GM08714 (cell line): ENCODE data around the gene ZNF324.

ENCODE experiments used
- H3K4me3 ChIP-seq: fragments of 200-500 bp; sonication (Bioruptor generic); 2 replicates; pipeline ENCODE4 v1.5.1; 2014; ENCODE audit warnings: mild to moderate bottlenecking, low read length, inconsistent platforms
- ZNF274 ChIP-seq: IDR thresholded peaks from 2 replicates; pipeline ENCODE4 v1.6.1; 2012; ENCODE audit warnings: mild to moderate bottlenecking, low read depth, low read length

Gene ZNF324

GRCh38 chr19:58509731-58510083 lies 42.8 kb downstream of the ZNF324 start:
- no peak overlapping the region for H3K4me3 ChIP-seq
- TF ChIP-seq ZNF274, result no peak

- no peak for TF ChIP-seq ZNF274
- H3K4me3 ChIP-seq, result no peak overlapping the region
These were observed 43.4 kb downstream of the ZNF324 start for GRCh38 chr19:58510084-58510862.

DNA sequence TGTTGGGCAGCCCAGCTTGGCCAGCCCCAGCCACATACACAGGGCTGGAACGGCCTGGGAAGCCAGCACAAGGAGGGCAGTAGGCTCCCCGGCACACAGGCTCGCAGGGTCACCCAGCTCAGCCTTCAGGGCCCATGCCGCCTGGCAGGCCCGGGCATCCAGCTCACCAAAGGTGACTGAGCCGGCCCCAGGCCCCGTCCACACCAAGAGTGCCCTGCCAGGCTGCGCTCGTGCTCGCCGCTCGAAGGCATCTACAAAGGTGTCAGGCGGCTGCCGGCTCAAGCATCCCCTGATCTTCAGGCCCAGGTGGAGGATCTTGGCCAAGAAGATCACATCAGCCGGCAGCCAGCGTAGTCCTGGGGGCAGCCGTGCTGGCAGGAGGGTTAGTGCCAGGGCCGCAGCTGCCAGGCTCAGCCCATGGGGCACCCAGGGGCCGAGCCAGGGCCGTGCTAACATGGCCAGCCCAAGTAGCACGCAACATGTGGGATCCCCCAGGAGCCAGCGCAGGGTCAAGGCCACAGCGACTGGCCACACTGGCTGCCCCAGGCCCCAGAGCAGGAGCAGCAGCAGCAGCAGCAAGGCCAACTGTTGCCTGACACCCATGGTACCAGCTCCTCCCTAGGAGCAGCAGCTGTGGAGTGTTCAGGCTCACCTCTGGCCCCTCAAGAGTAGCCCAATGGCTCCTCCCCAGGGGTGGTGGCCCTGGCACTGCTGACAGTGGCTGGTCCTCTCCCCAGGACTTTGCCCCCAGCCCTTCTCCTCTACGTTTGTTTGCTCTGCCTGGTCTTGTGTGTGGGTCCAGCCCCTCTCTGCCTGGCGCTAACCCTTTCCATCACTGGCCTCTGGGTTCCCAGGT lies 44.7 kb downstream of the ZNF324 start, which contains the start of gene SLC27A5:
Gene SLC27A5 (minus strand): TSS at position 640 of the 856 bp plus-strand sequence. CDS start 37 bp downstream, at position 603.
- H3K4me3 ChIP-seq, result no peak within 1 kb of the TSS
- no peak for TF ChIP-seq ZNF274

- no peak for TF ChIP-seq ZNF274
- no peak overlapping the region for H3K4me3 ChIP-seq
These were observed 46.4 kb downstream of the ZNF324 start for GRCh38 chr19:58513213-58513693.

GRCh38 chr19:58513694-58514563 lies 47.0 kb downstream of the ZNF324 start:
- H3K4me3 ChIP-seq, result peak overlapping the region; percentile 75
- no peak for TF ChIP-seq ZNF274

DNA sequence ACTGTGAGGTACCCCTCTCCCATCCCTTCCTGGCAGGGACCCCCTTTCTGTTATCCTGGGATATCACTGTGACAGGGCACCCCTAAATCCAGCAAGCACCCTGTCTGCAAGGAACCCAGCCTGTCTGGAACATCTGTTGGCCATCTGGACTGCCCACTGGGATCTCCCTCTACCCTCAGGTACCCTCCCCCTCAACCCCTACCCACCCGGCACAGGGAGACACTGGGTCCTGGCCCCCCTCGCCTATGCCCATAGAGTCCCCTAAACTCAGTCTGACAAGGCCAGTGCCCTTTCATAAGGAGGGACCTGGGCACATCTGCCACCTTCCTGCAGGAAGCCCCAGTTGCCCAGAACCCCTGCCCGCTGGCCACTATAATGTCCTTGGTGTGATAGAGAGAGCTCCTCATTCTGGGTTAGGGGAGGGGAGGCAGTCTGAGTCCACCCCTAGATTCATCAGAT lies 47.7 kb downstream of the ZNF324 start:
- H3K4me3 ChIP-seq, result peak overlapping the region; percentile 75
- no peak for TF ChIP-seq ZNF274

DNA sequence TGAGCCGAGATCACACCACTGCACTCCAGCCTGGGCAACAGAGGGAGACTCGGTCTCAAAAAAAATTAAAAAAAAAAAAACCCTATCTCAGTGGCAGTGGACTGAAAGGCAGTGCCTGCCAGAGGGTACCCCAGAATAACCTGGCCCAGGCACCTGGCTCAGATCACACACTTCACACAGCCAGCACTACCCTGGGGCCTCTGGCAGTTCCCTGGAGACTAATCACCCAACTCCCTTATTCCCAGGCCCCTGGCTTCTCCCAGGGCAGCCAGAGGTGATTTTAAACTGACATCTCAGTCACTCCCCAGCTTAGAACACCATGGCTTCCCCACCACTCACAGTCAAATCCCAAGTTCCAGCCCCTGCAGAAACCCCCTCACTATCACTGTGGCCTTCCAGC lies 48.4 kb downstream of the ZNF324 start:
- no peak for TF ChIP-seq ZNF274
- no peak overlapping the region for H3K4me3 ChIP-seq

DNA sequence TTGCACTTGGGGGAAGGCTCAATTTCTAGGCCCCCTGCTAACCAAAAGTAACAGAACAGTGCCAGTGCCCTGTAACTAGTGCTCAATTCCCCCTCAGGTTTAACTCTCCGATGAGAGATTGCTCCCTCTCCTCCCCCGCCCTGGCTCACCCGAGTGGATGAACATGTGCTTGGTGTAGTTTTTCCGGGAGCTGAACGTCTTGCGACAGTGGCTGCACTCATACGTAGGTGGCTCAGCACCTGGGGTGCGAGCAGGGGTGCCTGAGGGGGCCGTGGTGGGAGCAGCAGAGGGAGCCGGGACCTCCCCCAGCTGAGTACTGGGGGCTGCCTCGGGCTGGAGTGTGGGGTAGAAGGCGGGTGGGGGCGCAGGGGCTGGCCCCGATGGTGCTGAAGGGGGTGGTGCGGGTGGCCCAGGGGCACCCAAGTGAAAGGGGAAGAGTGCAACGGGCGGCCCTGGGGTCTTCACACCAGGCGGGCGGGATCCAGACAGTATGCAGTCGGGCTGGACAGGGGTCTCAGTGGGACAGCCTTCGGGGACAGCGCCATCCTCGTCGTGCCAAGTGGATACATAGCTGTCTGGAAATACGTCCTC lies 49.5 kb downstream of the ZNF324 start:
- no peak for TF ChIP-seq ZNF274
- H3K4me3 ChIP-seq, result no peak overlapping the region

DNA sequence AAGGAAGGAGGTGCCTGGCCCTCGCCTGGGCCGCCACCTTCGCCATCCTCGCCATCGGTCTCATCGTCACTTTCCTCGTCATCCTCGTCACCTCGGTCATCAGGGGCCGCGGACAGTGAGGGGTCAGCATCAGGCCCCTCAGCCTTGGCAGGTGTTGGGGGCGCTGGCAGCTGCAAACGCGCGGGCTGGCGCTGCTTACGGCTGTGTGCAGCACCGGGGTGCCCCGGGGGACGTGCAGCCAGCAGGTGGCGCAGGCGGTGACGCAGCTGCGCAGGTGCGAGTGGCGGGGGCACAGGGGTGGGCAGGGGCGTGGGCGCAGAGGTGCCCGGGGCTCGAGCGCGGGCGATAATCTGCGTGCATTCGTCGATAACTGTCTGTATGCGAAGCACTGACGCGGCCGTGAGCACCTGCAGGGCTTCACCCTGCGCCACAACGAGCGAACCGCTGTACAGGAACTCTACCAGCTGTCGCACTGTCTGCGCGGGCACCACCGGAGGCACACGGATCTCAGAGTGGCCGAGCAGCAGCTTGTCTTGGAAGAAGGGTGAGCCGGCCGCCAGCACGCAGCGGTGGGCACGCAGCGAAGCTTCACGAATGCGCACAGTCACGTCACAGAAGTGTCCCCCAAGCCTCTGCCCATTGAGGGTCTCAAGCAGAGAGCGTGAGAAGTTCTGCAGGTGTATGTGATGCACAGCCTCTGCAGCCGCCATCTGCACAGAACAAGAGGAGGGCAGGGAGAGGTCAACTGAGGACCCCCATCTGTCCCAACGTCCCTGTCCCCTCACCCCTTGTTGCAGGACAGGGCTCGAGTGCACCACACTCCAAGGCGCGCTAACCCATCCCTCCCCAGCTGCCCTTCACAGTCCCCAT lies 50.3 kb downstream of the ZNF324 start:
- no peak overlapping the region for H3K4me3 ChIP-seq
- TF ChIP-seq ZNF274, result no peak

DNA sequence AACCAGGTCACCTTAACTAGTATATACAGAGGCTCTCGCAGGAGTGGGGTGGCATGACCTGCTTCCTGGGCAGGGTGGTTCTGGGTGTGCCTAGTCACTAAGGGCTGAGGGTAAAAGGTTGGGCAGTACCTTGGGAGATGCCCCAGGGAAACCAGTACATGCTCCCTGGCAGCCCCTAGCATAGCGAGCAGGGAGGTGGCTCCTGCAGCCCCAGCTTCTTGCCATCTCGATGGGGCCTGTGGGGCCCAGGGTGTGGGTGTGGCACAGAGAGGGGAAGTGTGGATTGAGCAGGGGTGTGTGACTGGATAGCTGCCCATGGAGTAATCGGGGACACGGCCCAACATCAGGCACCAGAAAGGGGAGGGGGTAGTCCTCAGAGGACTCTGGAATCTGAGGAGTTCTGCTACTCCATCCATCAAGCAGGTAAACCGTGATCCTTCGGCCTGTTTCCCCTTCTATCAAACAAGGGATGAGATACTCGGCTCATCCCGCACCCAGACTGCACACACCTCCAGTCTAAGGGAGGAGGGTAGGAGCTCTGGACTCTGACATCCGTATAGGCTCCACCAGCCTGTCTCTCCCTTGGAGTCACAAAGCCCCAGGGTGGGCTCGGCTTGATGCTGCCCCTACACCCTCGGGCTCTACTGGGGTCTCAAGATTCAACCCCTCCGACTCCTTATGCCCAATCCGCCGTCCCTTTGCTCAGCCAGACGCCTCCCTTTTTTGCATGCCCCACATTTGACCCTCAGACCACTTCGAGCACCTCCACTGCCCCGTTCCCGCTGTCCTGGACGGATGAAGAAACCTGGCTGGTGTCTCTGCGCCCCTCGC lies 51.6 kb downstream of the ZNF324 start:
- no peak for TF ChIP-seq ZNF274
- H3K4me3 ChIP-seq, result peak overlapping the region; percentile 83

- H3K4me3 ChIP-seq, result peak overlapping the region; percentile 83
- no peak for TF ChIP-seq ZNF274
These were observed 52.1 kb downstream of the ZNF324 start for GRCh38 chr19:58519087-58519354.
